ENCODE data around the gene FADS2.
"Not testable (repeated sequence)": the region's sequence is repeated elsewhere in the genome, so short reads cannot be mapped to it uniquely, and the experiment has no call there.

FADS2 gene

DNA sequence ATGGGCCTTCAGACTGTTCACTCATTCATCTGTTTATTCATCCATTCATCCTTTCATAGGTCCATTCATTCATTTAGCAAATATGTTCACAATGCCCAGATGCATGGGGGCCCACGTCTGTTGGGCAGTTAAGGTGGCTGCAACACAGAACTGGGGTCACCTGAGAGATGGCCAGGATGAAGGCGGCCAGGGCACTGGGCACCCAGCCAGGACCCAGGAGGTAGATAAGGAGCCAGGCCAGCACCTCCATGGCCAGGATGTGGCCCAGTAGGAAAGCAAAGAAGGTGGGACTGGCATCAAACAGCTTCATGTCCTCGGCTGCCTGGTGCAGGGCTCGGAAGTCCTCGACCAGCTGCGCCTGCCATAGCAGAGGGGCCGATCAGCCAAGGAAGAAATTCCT, 51.1 kb downstream of the FADS2 start:
- no peak overlapping the region for H3K27ac ChIP-seq (ENCODE audit: low read depth, low read length)
- no peak overlapping the region for H3K9ac ChIP-seq (ENCODE audit: low read length)
- no peaks in the 10 kb centered on the region for H3K4me1 ChIP-seq (ENCODE audit: insufficient read depth, low read length)
- H3K4me3 ChIP-seq (ENCODE audit: low read depth in 1 of 2, low read length in 2 of 2) = no peak overlapping the region
- H3K9me3 ChIP-seq (ENCODE audit: low read length) = no peaks in the 10 kb centered on the region
- H3K27me3 ChIP-seq (ENCODE audit: control insufficient read depth in 1 of 2, insufficient read depth in 2 of 2, low read length in 2 of 2) = no peaks in the 10 kb centered on the region
- no peaks in the 10 kb centered on the region for H3K36me3 ChIP-seq (ENCODE audit: insufficient read depth, low read length)

GRCh38 chr11:61880031-61880430, 51.9 kb downstream of the FADS2 start:
- Histone ChIP-seq H3K4me1 (ENCODE audit: insufficient read depth, low read length) (no peaks in the 10 kb centered on the region), H3K27ac (ENCODE audit: low read depth, low read length) (no peak overlapping the region), H3K9me3 (ENCODE audit: low read length) (no peaks in the 10 kb centered on the region), H3K9ac (ENCODE audit: low read length) (no peak overlapping the region), H3K36me3 (ENCODE audit: insufficient read depth, low read length) (no peaks in the 10 kb centered on the region), H3K27me3 (ENCODE audit: control insufficient read depth in 1 of 2, insufficient read depth in 2 of 2, low read length in 2 of 2) (no peaks in the 10 kb centered on the region), H3K4me3 (ENCODE audit: low read depth in 1 of 2, low read length in 2 of 2) (no peak overlapping the region)

DNA sequence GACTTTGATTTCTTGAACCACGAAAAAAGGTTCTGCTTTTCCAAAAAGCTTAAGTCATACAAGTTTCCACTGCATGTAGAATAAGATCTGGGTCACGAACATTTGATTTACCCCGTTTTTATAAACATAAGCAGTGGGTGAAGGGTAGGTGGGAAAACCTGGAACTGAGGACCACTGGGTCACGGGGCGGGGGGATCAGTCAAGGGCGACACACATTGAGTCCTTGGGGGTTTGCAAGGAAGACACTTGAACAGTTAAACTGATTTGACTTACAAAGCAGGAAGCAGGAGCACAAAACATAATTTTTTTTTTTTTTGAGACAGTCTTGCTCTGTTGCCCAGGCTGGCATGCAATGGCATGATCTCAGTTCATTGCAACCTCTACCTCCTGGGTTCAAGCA, 52.4 kb downstream of the FADS2 start:
- no peaks in the 10 kb centered on the region for H3K36me3 ChIP-seq (ENCODE audit: insufficient read depth, low read length)
- no peaks in the 10 kb centered on the region for H3K4me1 ChIP-seq (ENCODE audit: insufficient read depth, low read length)
- no peaks in the 10 kb centered on the region for H3K27me3 ChIP-seq (ENCODE audit: control insufficient read depth in 1 of 2, insufficient read depth in 2 of 2, low read length in 2 of 2)
- H3K9ac ChIP-seq (ENCODE audit: low read length) = no peak overlapping the region
- H3K4me3 ChIP-seq (ENCODE audit: low read depth in 1 of 2, low read length in 2 of 2) = no peak overlapping the region
- no peak overlapping the region for H3K27ac ChIP-seq (ENCODE audit: low read depth, low read length)
- H3K9me3 ChIP-seq (ENCODE audit: low read length) = no peaks in the 10 kb centered on the region

- Histone ChIP-seq H3K9me3 (ENCODE audit: low read length) (no peaks in the 10 kb centered on the region), H3K27ac (ENCODE audit: low read depth, low read length) (no peak overlapping the region), H3K4me3 (ENCODE audit: low read depth in 1 of 2, low read length in 2 of 2) (no peak overlapping the region), H3K36me3 (ENCODE audit: insufficient read depth, low read length) (no peaks in the 10 kb centered on the region), H3K4me1 (ENCODE audit: insufficient read depth, low read length) (no peaks in the 10 kb centered on the region), H3K9ac (ENCODE audit: low read length) (no peak overlapping the region), H3K27me3 (ENCODE audit: control insufficient read depth in 1 of 2, insufficient read depth in 2 of 2, low read length in 2 of 2) (no peaks in the 10 kb centered on the region)
Observed at GRCh38 chr11:61881397-61881796, 53.3 kb downstream of the FADS2 start.

GRCh38 chr11:61882267-61882666, 54.2 kb downstream of the FADS2 start:
- H3K9ac ChIP-seq (ENCODE audit: low read length); H3K36me3 ChIP-seq (ENCODE audit: insufficient read depth, low read length); H3K4me1 ChIP-seq (ENCODE audit: insufficient read depth, low read length); H3K9me3 ChIP-seq (ENCODE audit: low read length); H3K27ac ChIP-seq (ENCODE audit: low read depth, low read length); H3K4me3 ChIP-seq (ENCODE audit: low read depth in 1 of 2, low read length in 2 of 2); H3K27me3 ChIP-seq (ENCODE audit: control insufficient read depth in 1 of 2, insufficient read depth in 2 of 2, low read length in 2 of 2): not testable (repeated sequence)

DNA sequence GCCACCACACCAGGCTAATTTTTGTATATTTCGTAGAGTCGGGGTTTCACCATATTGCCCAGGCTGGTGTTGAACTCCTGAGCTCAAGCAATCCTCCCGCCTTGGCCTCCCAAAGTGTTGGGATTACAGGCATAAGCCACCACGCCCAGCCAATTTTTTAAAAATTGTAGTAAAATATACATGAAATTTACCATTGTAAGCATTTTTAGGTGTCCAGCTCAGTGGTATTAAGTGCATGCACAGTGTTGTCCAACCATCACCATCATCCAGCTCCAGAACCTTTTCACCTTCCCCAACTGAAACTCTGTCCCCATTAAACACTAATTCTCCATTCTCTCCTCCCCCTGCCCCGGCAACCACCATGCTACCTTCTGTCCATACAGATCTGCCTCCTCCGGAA, 54.8 kb downstream of the FADS2 start:
- Histone ChIP-seq H3K4me3 (ENCODE audit: low read depth in 1 of 2, low read length in 2 of 2) (no peak overlapping the region), H3K4me1 (ENCODE audit: insufficient read depth, low read length) (peaks cover 6% of the 10 kb centered on the region), H3K9me3 (ENCODE audit: low read length) (no peaks in the 10 kb centered on the region), H3K9ac (ENCODE audit: low read length) (no peak overlapping the region), H3K36me3 (ENCODE audit: insufficient read depth, low read length) (no peaks in the 10 kb centered on the region), H3K27ac (ENCODE audit: low read depth, low read length) (no peak overlapping the region), H3K27me3 (ENCODE audit: control insufficient read depth in 1 of 2, insufficient read depth in 2 of 2, low read length in 2 of 2) (no peaks in the 10 kb centered on the region)

GRCh38 chr11:61883327-61883726, 55.2 kb downstream of the FADS2 start:
- H3K9ac ChIP-seq (ENCODE audit: low read length) = no peak overlapping the region
- no peaks in the 10 kb centered on the region for H3K36me3 ChIP-seq (ENCODE audit: insufficient read depth, low read length)
- peaks cover 10% of the 10 kb centered on the region for H3K4me1 ChIP-seq (ENCODE audit: insufficient read depth, low read length)
- no peaks in the 10 kb centered on the region for H3K27me3 ChIP-seq (ENCODE audit: control insufficient read depth in 1 of 2, insufficient read depth in 2 of 2, low read length in 2 of 2)
- no peak overlapping the region for H3K4me3 ChIP-seq (ENCODE audit: low read depth in 1 of 2, low read length in 2 of 2)
- H3K9me3 ChIP-seq (ENCODE audit: low read length) = no peaks in the 10 kb centered on the region
- no peak overlapping the region for H3K27ac ChIP-seq (ENCODE audit: low read depth, low read length)

- Histone ChIP-seq H3K27me3 (ENCODE audit: control insufficient read depth in 1 of 2, insufficient read depth in 2 of 2, low read length in 2 of 2) (no peaks in the 10 kb centered on the region), H3K4me3 (ENCODE audit: low read depth in 1 of 2, low read length in 2 of 2) (no peak overlapping the region), H3K36me3 (ENCODE audit: insufficient read depth, low read length) (no peaks in the 10 kb centered on the region), H3K9me3 (ENCODE audit: low read length) (no peaks in the 10 kb centered on the region), H3K9ac (ENCODE audit: low read length) (no peak overlapping the region), H3K27ac (ENCODE audit: low read depth, low read length) (no peak overlapping the region), H3K4me1 (ENCODE audit: insufficient read depth, low read length) (peaks cover 12% of the 10 kb centered on the region)
Observed at GRCh38 chr11:61883947-61884346, 55.8 kb downstream of the FADS2 start.

DNA sequence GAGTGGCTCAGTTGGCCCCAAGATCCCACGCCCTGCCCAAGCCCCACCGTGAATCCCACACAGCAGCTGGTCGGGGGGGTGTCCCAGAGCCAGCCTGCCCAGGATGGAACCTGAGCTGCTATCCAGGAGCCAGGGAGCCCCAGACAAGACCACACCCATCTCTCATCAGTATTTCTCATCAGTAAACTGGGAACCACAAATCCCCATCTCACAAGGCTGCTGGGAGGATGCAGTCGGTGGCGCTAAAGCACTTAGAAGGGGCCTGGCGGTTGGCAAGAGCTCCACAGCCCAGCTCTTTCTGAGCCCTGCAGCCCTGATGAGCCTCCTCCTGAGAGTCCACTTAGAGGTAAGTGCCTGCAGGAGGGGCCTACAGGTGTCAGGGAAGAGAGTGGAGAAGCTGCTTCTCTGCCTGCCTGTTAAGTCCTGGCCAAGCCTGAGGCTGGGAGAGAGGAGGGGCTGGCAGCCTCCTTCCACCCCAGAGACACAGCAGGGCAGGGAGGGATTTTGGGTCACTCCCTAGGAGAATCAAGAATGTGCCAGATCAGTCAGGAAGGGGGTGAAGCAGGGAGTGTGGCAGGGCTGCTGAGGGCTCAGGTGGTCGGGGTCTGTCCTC, 57.2 kb downstream of the FADS2 start:
- H3K9me3 ChIP-seq (ENCODE audit: low read length) = no peaks in the 10 kb centered on the region
- H3K4me1 ChIP-seq (ENCODE audit: insufficient read depth, low read length) = peaks cover 14% of the 10 kb centered on the region
- no peak overlapping the region for H3K27ac ChIP-seq (ENCODE audit: low read depth, low read length)
- H3K36me3 ChIP-seq (ENCODE audit: insufficient read depth, low read length) = no peaks in the 10 kb centered on the region
- no peak overlapping the region for H3K4me3 ChIP-seq (ENCODE audit: low read depth in 1 of 2, low read length in 2 of 2)
- H3K9ac ChIP-seq (ENCODE audit: low read length) = no peak overlapping the region
- H3K27me3 ChIP-seq (ENCODE audit: control insufficient read depth in 1 of 2, insufficient read depth in 2 of 2, low read length in 2 of 2) = no peaks in the 10 kb centered on the region

GRCh38 chr11:61885784-61886580, 57.9 kb downstream of the FADS2 start:
- no peaks in the 10 kb centered on the region for H3K27me3 ChIP-seq (ENCODE audit: control insufficient read depth in 1 of 2, insufficient read depth in 2 of 2, low read length in 2 of 2)
- H3K36me3 ChIP-seq (ENCODE audit: insufficient read depth, low read length) = no peaks in the 10 kb centered on the region
- no peak overlapping the region for H3K9ac ChIP-seq (ENCODE audit: low read length)
- no peak overlapping the region for H3K4me3 ChIP-seq (ENCODE audit: low read depth in 1 of 2, low read length in 2 of 2)
- no peak overlapping the region for H3K27ac ChIP-seq (ENCODE audit: low read depth, low read length)
- H3K4me1 ChIP-seq (ENCODE audit: insufficient read depth, low read length) = peaks cover 18% of the 10 kb centered on the region
- no peaks in the 10 kb centered on the region for H3K9me3 ChIP-seq (ENCODE audit: low read length)

DNA sequence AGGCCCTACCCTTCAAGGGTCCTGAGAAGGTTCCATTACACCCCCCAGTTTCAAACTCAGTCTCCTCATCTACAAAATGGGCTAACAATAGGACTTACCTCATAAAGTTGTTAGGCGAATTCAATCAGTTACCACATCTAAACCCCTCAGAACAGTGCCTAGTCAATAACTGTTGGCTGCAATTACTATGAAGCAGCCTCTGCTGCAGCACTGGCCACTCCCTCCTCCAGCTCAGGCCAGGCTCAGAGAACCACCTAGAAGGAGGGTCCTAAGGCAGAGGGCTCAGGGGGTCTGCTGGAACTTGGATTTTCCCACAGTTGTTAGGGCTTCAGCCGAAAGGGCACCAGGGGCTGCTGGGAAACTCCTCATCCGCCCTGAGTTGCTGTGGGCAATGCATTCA, 58.5 kb downstream of the FADS2 start:
- H3K36me3 ChIP-seq (ENCODE audit: insufficient read depth, low read length) = no peaks in the 10 kb centered on the region
- no peaks in the 10 kb centered on the region for H3K27me3 ChIP-seq (ENCODE audit: control insufficient read depth in 1 of 2, insufficient read depth in 2 of 2, low read length in 2 of 2)
- H3K9me3 ChIP-seq (ENCODE audit: low read length) = no peaks in the 10 kb centered on the region
- H3K4me3 ChIP-seq (ENCODE audit: low read depth in 1 of 2, low read length in 2 of 2) = no peak overlapping the region
- no peak overlapping the region for H3K9ac ChIP-seq (ENCODE audit: low read length)
- peaks cover 18% of the 10 kb centered on the region for H3K4me1 ChIP-seq (ENCODE audit: insufficient read depth, low read length)
- no peak overlapping the region for H3K27ac ChIP-seq (ENCODE audit: low read depth, low read length)

Data from muscle layer of colon (tissue), 2 donors.